HEK293T (cell line): Measurements from ENCODE around the gene TXNRD1.
"Not testable (repeated sequence)": the region's sequence is repeated elsewhere in the genome, so short reads cannot be mapped to it uniquely, and the experiment has no call there.

Experiments used
- CTCF ChIA-PET: fragments of 350-600 bp; formaldehyde crosslinking; extraction: SDS; loops from one replicate; lab custom pipeline; 2021; ENCODE audit warnings: antibody characterized with exemption, inconsistent platforms; lab: Yijun Ruan, JAX
- POLR2A ChIA-PET: fragments of 350-600 bp; formaldehyde crosslinking; extraction: SDS; loops from one replicate; lab custom pipeline; 2020; ENCODE audit warnings: antibody characterized with exemption, inconsistent platforms; lab: Yijun Ruan, JAX
- DNase-seq: peaks from one replicate; pipeline ENCODE4 v3.0.0; 2012; ENCODE audit warnings: mixed read lengths; ENCODE audit errors: extremely low spot score
- ARNT ChIP-seq: fragments of 450-650 bp; IDR thresholded peaks from 2 replicates; pipeline ENCODE4 v1.6.1; 2017; ENCODE audit warnings: mild to moderate bottlenecking
- BHLHE40 ChIP-seq: fragments of 450-650 bp; IDR thresholded peaks from 2 replicates; pipeline ENCODE4 v1.6.1; 2016; ENCODE audit warnings: mild to moderate bottlenecking, moderate library complexity, borderline replicate concordance
- CTBP1 ChIP-seq: fragments of 450-650 bp; IDR thresholded peaks from 2 replicates; pipeline ENCODE4 v1.6.1; 2016; ENCODE audit warnings: borderline replicate concordance
- ELF4 ChIP-seq: fragments of 450-650 bp; IDR thresholded peaks from 2 replicates; pipeline ENCODE4 v1.6.1; 2017; ENCODE audit warnings: antibody characterized with exemption
- FOXA1 ChIP-seq: fragments of 450-650 bp; IDR thresholded peaks from 2 replicates; pipeline ENCODE4 v1.6.1; 2016; ENCODE audit warnings: mild to moderate bottlenecking
- FOXK2 ChIP-seq: fragments of 450-650 bp; IDR thresholded peaks from 2 replicates; pipeline ENCODE4 v1.6.1; 2016; ENCODE audit warnings: mild to moderate bottlenecking
- FOXM1 ChIP-seq: fragments of 450-650 bp; IDR thresholded peaks from 2 replicates; pipeline ENCODE4 v1.6.1; 2017; ENCODE audit warnings: mild to moderate bottlenecking, borderline replicate concordance
- HDGF ChIP-seq: fragments of 450-650 bp; IDR thresholded peaks from 2 replicates; pipeline ENCODE4 v1.6.1; 2017; ENCODE audit warnings: antibody characterized with exemption, borderline replicate concordance
- L3MBTL2 ChIP-seq: fragments of 450-650 bp; conservative IDR thresholded peaks from 2 replicates; pipeline ENCODE4 v1.6.1; 2016; ENCODE audit warnings: mild to moderate bottlenecking
- LEF1 ChIP-seq: fragments of 450-650 bp; IDR thresholded peaks from 2 replicates; pipeline ENCODE4 v1.6.1; 2017; ENCODE audit warnings: mild to moderate bottlenecking, borderline replicate concordance
- NFRKB ChIP-seq: fragments of 450-650 bp; IDR thresholded peaks from 2 replicates; pipeline ENCODE4 v1.6.1; 2016; ENCODE audit warnings: mild to moderate bottlenecking, moderate library complexity
- PKNOX1 ChIP-seq: fragments of 450-650 bp; IDR thresholded peaks from 2 replicates; pipeline ENCODE4 v1.6.1; 2016
- SP1 ChIP-seq: fragments of 450-650 bp; IDR thresholded peaks from 2 replicates; pipeline ENCODE4 v1.6.1; 2017
- SUZ12 ChIP-seq: fragments of 450-650 bp; IDR thresholded peaks from 2 replicates; pipeline ENCODE4 v1.6.1; 2016; ENCODE audit warnings: mild to moderate bottlenecking
- TARDBP ChIP-seq: fragments of 450-650 bp; IDR thresholded peaks from 2 replicates; pipeline ENCODE4 v1.6.1; 2016
- ZNF384 ChIP-seq: fragments of 450-650 bp; IDR thresholded peaks from 2 replicates; pipeline ENCODE4 v1.6.1; 2016

Gene TXNRD1

DNA sequence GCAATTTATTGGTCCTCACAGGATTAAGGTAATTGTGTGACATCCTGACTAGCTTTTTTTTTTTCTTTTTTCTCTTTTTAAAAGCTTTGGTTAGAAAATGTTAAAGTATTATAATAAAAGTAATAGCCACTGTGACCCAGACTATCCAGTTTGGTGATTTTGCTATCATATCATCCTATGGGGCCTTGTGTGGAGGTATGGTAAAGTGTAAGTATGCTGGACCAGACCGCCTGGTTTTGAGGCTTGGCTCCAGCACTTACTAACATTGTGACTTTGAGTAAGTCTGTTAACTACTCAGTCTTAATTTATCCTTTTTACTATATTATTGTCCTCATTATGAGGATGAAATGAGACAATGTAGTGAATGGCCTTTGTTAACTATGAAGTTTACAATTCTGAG lies 103.4 kb downstream of the TXNRD1 start:
- DNase-seq, result no peak
- TF ChIP-seq SUZ12, result no peak
- TF ChIP-seq L3MBTL2, result no peak
- no peak for TF ChIP-seq PKNOX1
- TF ChIP-seq NFRKB, result no peak
- no peak for TF ChIP-seq ARNT
- TF ChIP-seq CTBP1, result no peak
- TF ChIP-seq BHLHE40, result no peak
- no peak for TF ChIP-seq LEF1
- no peak for TF ChIP-seq TARDBP
- TF ChIP-seq FOXM1, result no peak
- no peak for TF ChIP-seq FOXA1
- no peak for TF ChIP-seq FOXK2
- no peak for TF ChIP-seq HDGF
- no peak for TF ChIP-seq ELF4
- TF ChIP-seq ZNF384, result no peak
- no peak for TF ChIP-seq SP1
- ChIA-PET CTCF (no interaction called here), POLR2A (no interaction called here)

DNA sequence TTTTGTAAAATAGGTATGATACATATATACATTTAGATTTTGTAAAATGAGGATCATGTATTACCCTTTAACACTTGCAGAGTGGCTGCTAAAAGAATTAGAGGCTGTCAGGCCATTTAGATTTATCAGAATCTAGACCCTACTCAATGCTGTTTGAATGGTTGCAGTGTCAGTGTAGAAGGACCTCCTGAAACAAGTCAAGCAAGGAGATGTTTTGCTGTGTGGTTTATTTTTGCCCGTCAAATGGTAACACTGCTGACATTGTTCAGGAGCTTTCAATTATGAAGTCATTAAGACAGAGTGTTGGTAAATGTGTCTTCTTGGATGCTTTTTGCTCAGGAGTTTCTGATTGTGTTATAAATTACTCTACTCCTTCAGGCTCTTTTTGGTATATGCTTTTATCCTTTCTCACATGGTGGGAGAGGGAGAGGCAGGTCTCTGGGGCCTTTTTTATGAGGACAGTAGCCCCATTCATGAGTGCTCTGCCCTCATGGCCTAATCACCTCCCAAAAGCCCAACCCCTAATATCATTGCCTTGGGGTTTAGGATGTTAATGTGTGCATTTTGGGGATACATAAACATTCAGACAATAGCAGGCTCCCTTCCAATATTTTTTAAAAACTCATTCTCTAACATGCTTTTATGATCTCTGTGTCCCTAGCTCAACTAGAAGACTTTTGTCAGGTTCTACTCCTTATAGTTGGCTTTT lies 104.5 kb downstream of the TXNRD1 start:
- TF ChIP-seq CTBP1 (no peak), ELF4 (no peak), ZNF384 (no peak), TARDBP (no peak)
- CTCF ChIA-PET, result no interaction called here
- POLR2A ChIA-PET, result no interaction called here
- DNase-seq, result no peak

GRCh38 chr12:104320627-104321024 lies 105.0 kb downstream of the TXNRD1 start:
- CTCF ChIA-PET, result no interaction called here
- POLR2A ChIA-PET, result no interaction called here

GRCh38 chr12:104321949-104322348 lies 106.4 kb downstream of the TXNRD1 start:
- no peak for TF ChIP-seq LEF1
- ChIA-PET POLR2A (no interaction called here), CTCF (no interaction called here)
- DNase-seq, result no peak

More at GRCh38 chr12:104320627-104321024, 105.0 kb downstream of the TXNRD1 start:
- no peak for DNase-seq
- TF ChIP-seq FOXK2 (no peak), LEF1 (no peak), PKNOX1 (no peak), FOXA1 (no peak), ELF4 (no peak), FOXM1 (no peak), BHLHE40 (no peak), NFRKB (no peak), ARNT (no peak), L3MBTL2 (no peak), ZNF384 (no peak), SP1 (no peak), TARDBP (no peak), CTBP1 (no peak), SUZ12 (no peak), HDGF (no peak)

GRCh38 chr12:104322533-104322932 lies 107.0 kb downstream of the TXNRD1 start:
- DNase-seq, POLR2A ChIA-PET: not testable (repeated sequence)
- CTCF ChIA-PET, result interaction anchor here (0.6 kb wide), 1 partner anchor 13 kb away, joined by 3 read pairs; no protein-coding TSS in a partner anchor

- no peak for TF ChIP-seq SP1
- TF ChIP-seq SUZ12, result no peak
- no peak for TF ChIP-seq FOXA1
- TF ChIP-seq HDGF, result no peak
- no peak for TF ChIP-seq NFRKB
- POLR2A ChIA-PET, result no interaction called here
- CTCF ChIA-PET, result no interaction called here
These were observed 108.3 kb downstream of the TXNRD1 start for GRCh38 chr12:104323899-104324298.

DNA sequence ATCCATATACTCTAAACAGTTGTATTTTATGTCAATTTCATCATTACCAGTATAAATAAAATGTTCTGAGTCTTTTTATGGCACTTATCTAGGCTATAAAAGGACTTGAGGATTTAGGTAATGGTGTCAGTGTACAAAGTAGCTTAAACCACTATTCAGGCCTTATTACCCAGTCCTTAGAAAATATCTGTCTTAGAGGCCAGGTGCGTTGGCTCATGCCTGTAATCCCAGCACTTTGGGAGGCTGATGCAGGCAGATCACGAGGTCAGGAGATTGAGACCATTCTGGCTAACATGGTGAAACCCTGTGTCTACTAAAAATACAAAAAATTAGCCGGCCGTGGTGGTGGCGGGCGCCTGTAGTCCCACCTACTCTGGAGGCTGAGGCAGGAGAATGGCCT lies 112.7 kb downstream of the TXNRD1 start:
- CTCF ChIA-PET, result interaction anchor here (0.6 to 0.8 kb wide), 2 partner anchors 31 to 310 kb away, joined by 3 to 4 read pairs; no protein-coding TSS in a partner anchor
- DNase-seq, POLR2A ChIA-PET: not testable (repeated sequence)

More at GRCh38 chr12:104323899-104324298, 108.3 kb downstream of the TXNRD1 start:
- no peak for DNase-seq

DNA sequence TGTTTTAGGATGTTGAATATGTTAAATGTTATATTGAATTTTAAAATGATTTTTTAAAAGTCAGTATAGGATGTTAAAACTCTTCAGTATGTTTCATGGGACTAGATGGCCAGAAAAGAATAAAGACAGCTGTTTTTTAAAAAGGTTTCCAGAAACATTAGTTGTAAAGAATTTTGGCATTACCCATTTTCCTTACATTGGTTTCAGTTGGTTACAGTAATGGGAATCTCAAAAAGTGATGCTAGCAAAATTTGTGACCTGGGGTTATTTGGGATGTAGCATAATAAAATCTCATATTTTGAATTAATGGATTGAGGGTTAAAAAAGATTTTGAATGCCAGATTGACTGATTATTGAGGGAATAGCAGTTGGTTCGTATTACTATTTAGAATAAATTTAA lies 113.2 kb downstream of the TXNRD1 start:
- CTCF ChIA-PET, result interaction anchor here (0.6 kb wide), 1 partner anchor 32 kb away, joined by 3 read pairs; no protein-coding TSS in a partner anchor
- POLR2A ChIA-PET, result no interaction called here
- DNase-seq, result no peak
- TF ChIP-seq TARDBP, result no peak
- TF ChIP-seq CTBP1, result no peak
- TF ChIP-seq ELF4, result no peak
- TF ChIP-seq SUZ12, result no peak
- TF ChIP-seq L3MBTL2, result no peak
- TF ChIP-seq FOXA1, result no peak
- no peak for TF ChIP-seq FOXK2
